Neural cell (in vitro differentiated cells): ENCODE data around the gene CD163L1. TPM values are rescaled to one million over a fixed set of nuclear protein-coding genes. Genes with fewer than 3 reads are reported as not detected.

Source experiments
- H2AFZ ChIP-seq: fragments of 200-600, 300-800 bp; sonication (generic), shearing (Covaris generic); 2 replicates; pipeline ENCODE4 v1.6.0; 2014; ENCODE audit warnings: low read depth, mild to moderate bottlenecking, antibody characterized with exemption, low read length, moderate library complexity
- H3F3A ChIP-seq: fragments of 200-600 bp; shearing (Covaris generic); 2 replicates; pipeline ENCODE4 v1.6.1; 2016; ENCODE audit warnings: mild to moderate bottlenecking, moderate library complexity, mixed read lengths, antibody characterized with exemption, low read length; ENCODE audit not compliant: insufficient read depth, poor library complexity, severe bottlenecking
- H3K27ac ChIP-seq: fragments of 200-600, 300-800 bp; sonication (generic), shearing (Covaris generic); 2 replicates; pipeline ENCODE4 v1.5.1; 2014; ENCODE audit warnings: mild to moderate bottlenecking, low read length, moderate library complexity
- H3K27me3 ChIP-seq: fragments of 300-800, 200-600 bp; sonication (generic), shearing (Covaris generic); 2 replicates; pipeline ENCODE4 v1.6.0; 2014; ENCODE audit warnings: mild to moderate bottlenecking, low read depth, low read length, moderate library complexity; ENCODE audit not compliant: insufficient read depth
- H3K36me3 ChIP-seq: fragments of 300-800, 200-600 bp; sonication (generic), shearing (Covaris generic); 2 replicates; pipeline ENCODE4 v1.5.1; 2014; ENCODE audit warnings: mild to moderate bottlenecking, antibody characterized with exemption, low read length, moderate library complexity; ENCODE audit not compliant: insufficient read depth
- H3K4me2 ChIP-seq: fragments of 300-800, 200-600 bp; sonication (generic), shearing (Covaris generic); 2 replicates; pipeline ENCODE4 v1.6.0; 2014; ENCODE audit warnings: mild to moderate bottlenecking, low read length
- H3K4me3 ChIP-seq: fragments of 300-800, 200-600 bp; sonication (generic), shearing (Covaris generic); 2 replicates; pipeline ENCODE4 v1.5.1; 2014; ENCODE audit warnings: mild to moderate bottlenecking, low read length, moderate library complexity
- H3K79me2 ChIP-seq: fragments of 200-600 bp; shearing (Covaris generic); replicated peaks from 2 replicates; pipeline ENCODE4 v1.6.0; 2014; ENCODE audit warnings: mild to moderate bottlenecking, low read length, moderate library complexity; ENCODE audit not compliant: insufficient read depth
- H3K9ac ChIP-seq: fragments of 300-800, 200-600 bp; sonication (generic), shearing (Covaris generic); 2 replicates; pipeline ENCODE4 v1.6.1; 2016; ENCODE audit warnings: mild to moderate bottlenecking, low read length, mixed read lengths
- H3K9me2 ChIP-seq: fragments of 200-600 bp; shearing (Covaris generic); 2 replicates; pipeline ENCODE4 v1.6.1; 2016; ENCODE audit warnings: mild to moderate bottlenecking, low read length, mixed read lengths; ENCODE audit not compliant: insufficient read depth
- H3K9me3 ChIP-seq: fragments of 200-600, 300-800 bp; sonication (generic), shearing (Covaris generic); 2 replicates; pipeline ENCODE4 v1.6.1; 2016; ENCODE audit warnings: mild to moderate bottlenecking, mixed run types, low read length, moderate library complexity, mixed read lengths
- H4K20me1 ChIP-seq: fragments of 200-600 bp; shearing (Covaris generic); 2 replicates; pipeline ENCODE4 v1.6.1; 2016; ENCODE audit warnings: mild to moderate bottlenecking, mixed run types; ENCODE audit not compliant: insufficient read depth
- EP300 ChIP-seq: fragments of 450-650 bp; conservative IDR thresholded peaks from 2 replicates; pipeline ENCODE4 v1.6.1; 2014; ENCODE audit warnings: antibody characterized with exemption, mild to moderate bottlenecking, moderate library complexity; ENCODE audit not compliant: poor library complexity, severe bottlenecking
- EZH2 ChIP-seq: fragments of 200-600, 300-800 bp; shearing (Covaris generic), sonication (generic); IDR thresholded peaks from 2 replicates; pipeline ENCODE4 v1.6.1; 2014; ENCODE audit warnings: antibody characterized with exemption, low read length, borderline replicate concordance, mild to moderate bottlenecking; ENCODE audit not compliant: insufficient read depth, poor library complexity, severe bottlenecking
- MXI1 ChIP-seq: fragments of 450-650 bp; conservative IDR thresholded peaks from 2 replicates; pipeline ENCODE4 v1.6.1; 2014; ENCODE audit warnings: antibody characterized with exemption, mild to moderate bottlenecking; ENCODE audit not compliant: poor library complexity, severe bottlenecking
- POLR2AphosphoS5 ChIP-seq: IDR thresholded peaks from 2 replicates; pipeline ENCODE4 v1.6.1; 2012
- RAD21 ChIP-seq: fragments of 450-650 bp; conservative IDR thresholded peaks from 2 replicates; pipeline ENCODE4 v1.6.1; 2014; ENCODE audit warnings: antibody characterized with exemption, mild to moderate bottlenecking, moderate library complexity
- REST ChIP-seq: IDR thresholded peaks from 2 replicates; pipeline ENCODE4 v1.6.1; 2012; ENCODE audit warnings: borderline replicate concordance
- SMC3 ChIP-seq: fragments of 450-650 bp; conservative IDR thresholded peaks from 2 replicates; pipeline ENCODE4 v1.6.1; 2014; ENCODE audit warnings: antibody characterized with exemption, mild to moderate bottlenecking, moderate library complexity; ENCODE audit not compliant: poor library complexity
- TAF1 ChIP-seq: IDR thresholded peaks from 2 replicates; pipeline ENCODE4 v1.6.1; 2012; ENCODE audit warnings: low read depth
- polyA plus RNA-seq: library from polyadenylated mRNA; depleted of rRNA; stranded (reverse); fragments of >200 nt; gene quantifications from 2 replicates; pipeline ENCODE4 v1.2.3, GENCODE V29; 2014
- TF ChIP-seq, protein P1 (sequence below): fragments of 450-650 bp; IDR thresholded peaks from 2 replicates; pipeline ENCODE4 v1.5.1; 2014; ENCODE audit warnings: antibody characterized with exemption, mild to moderate bottlenecking, moderate library complexity; ENCODE audit not compliant: poor library complexity, severe bottlenecking

Gene CD163L1
- polyA plus RNA-seq, 1 donor from 2014 or later: 0.62 TPM

- H3K27ac ChIP-seq: no peak overlapping the region
- H3K4me3 ChIP-seq: no peak overlapping the region
- H3F3A ChIP-seq: no peaks in the 10 kb centered on the region
- H3K27me3 ChIP-seq: no peaks in the 10 kb centered on the region
- no peak overlapping the region for H3K9ac ChIP-seq
- H3K9me3 ChIP-seq: no peaks in the 10 kb centered on the region
- no peaks in the 10 kb centered on the region for H3K36me3 ChIP-seq
- no peaks in the 10 kb centered on the region for H3K9me2 ChIP-seq
- TF ChIP-seq REST: no peak
- no peak for TF ChIP-seq SMC3
- TF ChIP-seq EZH2: no peak
- no peak for TF ChIP-seq RAD21
- TF ChIP-seq MXI1: no peak
- no peak for TF ChIP-seq EP300
- H4K20me1 ChIP-seq: no peaks in the 10 kb centered on the region
- H2AFZ ChIP-seq: no peak overlapping the region
- H3K79me2 ChIP-seq: no peaks in the 10 kb centered on the region
- no peak overlapping the region for H3K4me2 ChIP-seq
Observed at GRCh38 chr12:7486512-7486911, 42.6 kb upstream of the CD163L1 start.

DNA sequence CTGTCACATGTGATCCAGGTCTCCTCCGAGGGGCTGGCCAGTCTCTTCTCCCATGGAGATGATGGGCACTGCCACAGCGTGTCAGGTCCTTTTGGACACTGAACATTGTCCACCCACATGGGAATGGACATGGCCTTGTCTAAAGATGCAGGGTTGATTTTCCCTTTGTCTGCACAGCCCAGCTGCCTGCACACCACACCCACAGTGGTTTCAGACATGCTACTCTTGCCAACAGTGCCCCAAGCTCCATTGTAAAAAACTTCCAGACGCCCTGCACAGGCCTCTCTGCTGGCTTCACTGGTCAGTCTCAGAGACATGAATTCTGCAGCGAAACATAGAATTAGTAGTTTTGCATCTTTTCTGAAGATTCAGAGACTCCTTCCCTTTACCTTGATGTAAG is 41.1 kb upstream of the CD163L1 start:
- no peak overlapping the region for H2AFZ ChIP-seq
- H3K9me2 ChIP-seq: no peaks in the 10 kb centered on the region
- no peaks in the 10 kb centered on the region for H3K9me3 ChIP-seq
- TF ChIP-seq EZH2 (no peak), POLR2AphosphoS5 (no peak), EP300 (no peak), SMC3 (no peak), MXI1 (no peak), RAD21 (no peak), TAF1 (no peak), REST (no peak)
- TF ChIP-seq, protein P1, sequence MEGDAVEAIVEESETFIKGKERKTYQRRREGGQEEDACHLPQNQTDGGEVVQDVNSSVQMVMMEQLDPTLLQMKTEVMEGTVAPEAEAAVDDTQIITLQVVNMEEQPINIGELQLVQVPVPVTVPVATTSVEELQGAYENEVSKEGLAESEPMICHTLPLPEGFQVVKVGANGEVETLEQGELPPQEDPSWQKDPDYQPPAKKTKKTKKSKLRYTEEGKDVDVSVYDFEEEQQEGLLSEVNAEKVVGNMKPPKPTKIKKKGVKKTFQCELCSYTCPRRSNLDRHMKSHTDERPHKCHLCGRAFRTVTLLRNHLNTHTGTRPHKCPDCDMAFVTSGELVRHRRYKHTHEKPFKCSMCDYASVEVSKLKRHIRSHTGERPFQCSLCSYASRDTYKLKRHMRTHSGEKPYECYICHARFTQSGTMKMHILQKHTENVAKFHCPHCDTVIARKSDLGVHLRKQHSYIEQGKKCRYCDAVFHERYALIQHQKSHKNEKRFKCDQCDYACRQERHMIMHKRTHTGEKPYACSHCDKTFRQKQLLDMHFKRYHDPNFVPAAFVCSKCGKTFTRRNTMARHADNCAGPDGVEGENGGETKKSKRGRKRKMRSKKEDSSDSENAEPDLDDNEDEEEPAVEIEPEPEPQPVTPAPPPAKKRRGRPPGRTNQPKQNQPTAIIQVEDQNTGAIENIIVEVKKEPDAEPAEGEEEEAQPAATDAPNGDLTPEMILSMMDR: no peak
- H3K36me3 ChIP-seq: no peaks in the 10 kb centered on the region
- no peaks in the 10 kb centered on the region for H3K27me3 ChIP-seq
- H3K4me2 ChIP-seq: no peak overlapping the region
- no peak overlapping the region for H3K9ac ChIP-seq
- no peaks in the 10 kb centered on the region for H3F3A ChIP-seq
- H3K79me2 ChIP-seq: no peaks in the 10 kb centered on the region
- no peaks in the 10 kb centered on the region for H4K20me1 ChIP-seq
- H3K4me3 ChIP-seq: no peak overlapping the region
- H3K27ac ChIP-seq: no peak overlapping the region
